ENCODE data around the gene PSEN1. TPM values are rescaled to one million over a fixed set of nuclear protein-coding genes. Genes with fewer than 3 reads are reported as not detected.

PSEN1 gene
- total and polyA plus RNA-seq, 2 experiments from 2014 or later, result 14.6 to 35.7 TPM

DNA sequence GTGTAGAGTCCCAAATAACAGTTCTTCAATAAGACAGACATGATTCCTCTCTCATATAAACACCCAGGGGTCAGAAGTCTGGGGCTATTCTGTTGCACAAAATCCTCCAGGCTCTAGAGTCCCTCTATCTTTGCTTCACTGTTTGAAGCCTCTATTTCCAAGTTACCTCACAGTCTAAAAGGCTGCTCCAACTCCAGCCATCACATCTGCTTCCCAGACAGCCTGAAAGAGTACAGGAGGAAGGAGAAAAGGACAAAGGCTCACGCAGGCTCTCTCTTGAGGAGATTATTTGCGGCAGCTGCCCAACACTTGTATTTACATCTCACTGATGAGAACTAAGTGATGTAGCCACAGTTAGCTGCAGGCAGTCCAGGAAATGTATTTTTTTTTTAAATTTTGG, 107.4 kb downstream of the PSEN1 start:
- no peak for DNase-seq (ENCODE audit: low spot score)
- H3K4me1 Mint-ChIP-seq, result peaks cover 19% of the 10 kb centered on the region
- peaks cover 28% of the 10 kb centered on the region for H3K27me3 ChIP-seq (ENCODE audit: insufficient read depth)
- H3K36me3 ChIP-seq (ENCODE audit: insufficient read depth), result no peaks in the 10 kb centered on the region
- H3K27me3 Mint-ChIP-seq (ENCODE audit: insufficient read depth, low read depth, poor library complexity), result peaks cover 16% of the 10 kb centered on the region
- H3K27ac ChIP-seq (ENCODE audit: low read depth), result no peak overlapping the region
- H3K4me3 ChIP-seq, result no peak overlapping the region
- TF ChIP-seq EZH2 (IDR thresholded peaks at IDR 0.05; ENCODE audit: low read depth, unreplicated experiment) (no peak), CREB1 (CRISPR knock-in tag; IDR thresholded peaks at IDR 0.05; ENCODE audit: low read depth) (no peak), NANOG (IDR thresholded peaks at IDR 0.05; ENCODE audit: borderline replicate concordance) (no peak), EZH2phosphoT487 (IDR thresholded peaks at IDR 0.05; ENCODE audit: unreplicated experiment) (no peak), JUNB (IDR thresholded peaks at IDR 0.05; ENCODE audit: unreplicated experiment) (no peak), ZNF331 (CRISPR knock-in tag; IDR thresholded peaks at IDR 0.05; ENCODE audit: low read depth) (no peak), ZNF114 (CRISPR knock-in tag; IDR thresholded peaks at IDR 0.05) (no peak), STAT1 (IDR thresholded peaks at IDR 0.05; ENCODE audit: unreplicated experiment) (no peak), POLR2AphosphoS5 (IDR thresholded peaks at IDR 0.05; ENCODE audit: low read depth) (no peak)
- TF ChIP-seq, protein P1, sequence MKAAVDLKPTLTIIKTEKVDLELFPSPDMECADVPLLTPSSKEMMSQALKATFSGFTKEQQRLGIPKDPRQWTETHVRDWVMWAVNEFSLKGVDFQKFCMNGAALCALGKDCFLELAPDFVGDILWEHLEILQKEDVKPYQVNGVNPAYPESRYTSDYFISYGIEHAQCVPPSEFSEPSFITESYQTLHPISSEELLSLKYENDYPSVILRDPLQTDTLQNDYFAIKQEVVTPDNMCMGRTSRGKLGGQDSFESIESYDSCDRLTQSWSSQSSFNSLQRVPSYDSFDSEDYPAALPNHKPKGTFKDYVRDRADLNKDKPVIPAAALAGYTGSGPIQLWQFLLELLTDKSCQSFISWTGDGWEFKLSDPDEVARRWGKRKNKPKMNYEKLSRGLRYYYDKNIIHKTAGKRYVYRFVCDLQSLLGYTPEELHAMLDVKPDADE (IDR thresholded peaks at IDR 0.05), result no peak
- TF ChIP-seq, protein P2, sequence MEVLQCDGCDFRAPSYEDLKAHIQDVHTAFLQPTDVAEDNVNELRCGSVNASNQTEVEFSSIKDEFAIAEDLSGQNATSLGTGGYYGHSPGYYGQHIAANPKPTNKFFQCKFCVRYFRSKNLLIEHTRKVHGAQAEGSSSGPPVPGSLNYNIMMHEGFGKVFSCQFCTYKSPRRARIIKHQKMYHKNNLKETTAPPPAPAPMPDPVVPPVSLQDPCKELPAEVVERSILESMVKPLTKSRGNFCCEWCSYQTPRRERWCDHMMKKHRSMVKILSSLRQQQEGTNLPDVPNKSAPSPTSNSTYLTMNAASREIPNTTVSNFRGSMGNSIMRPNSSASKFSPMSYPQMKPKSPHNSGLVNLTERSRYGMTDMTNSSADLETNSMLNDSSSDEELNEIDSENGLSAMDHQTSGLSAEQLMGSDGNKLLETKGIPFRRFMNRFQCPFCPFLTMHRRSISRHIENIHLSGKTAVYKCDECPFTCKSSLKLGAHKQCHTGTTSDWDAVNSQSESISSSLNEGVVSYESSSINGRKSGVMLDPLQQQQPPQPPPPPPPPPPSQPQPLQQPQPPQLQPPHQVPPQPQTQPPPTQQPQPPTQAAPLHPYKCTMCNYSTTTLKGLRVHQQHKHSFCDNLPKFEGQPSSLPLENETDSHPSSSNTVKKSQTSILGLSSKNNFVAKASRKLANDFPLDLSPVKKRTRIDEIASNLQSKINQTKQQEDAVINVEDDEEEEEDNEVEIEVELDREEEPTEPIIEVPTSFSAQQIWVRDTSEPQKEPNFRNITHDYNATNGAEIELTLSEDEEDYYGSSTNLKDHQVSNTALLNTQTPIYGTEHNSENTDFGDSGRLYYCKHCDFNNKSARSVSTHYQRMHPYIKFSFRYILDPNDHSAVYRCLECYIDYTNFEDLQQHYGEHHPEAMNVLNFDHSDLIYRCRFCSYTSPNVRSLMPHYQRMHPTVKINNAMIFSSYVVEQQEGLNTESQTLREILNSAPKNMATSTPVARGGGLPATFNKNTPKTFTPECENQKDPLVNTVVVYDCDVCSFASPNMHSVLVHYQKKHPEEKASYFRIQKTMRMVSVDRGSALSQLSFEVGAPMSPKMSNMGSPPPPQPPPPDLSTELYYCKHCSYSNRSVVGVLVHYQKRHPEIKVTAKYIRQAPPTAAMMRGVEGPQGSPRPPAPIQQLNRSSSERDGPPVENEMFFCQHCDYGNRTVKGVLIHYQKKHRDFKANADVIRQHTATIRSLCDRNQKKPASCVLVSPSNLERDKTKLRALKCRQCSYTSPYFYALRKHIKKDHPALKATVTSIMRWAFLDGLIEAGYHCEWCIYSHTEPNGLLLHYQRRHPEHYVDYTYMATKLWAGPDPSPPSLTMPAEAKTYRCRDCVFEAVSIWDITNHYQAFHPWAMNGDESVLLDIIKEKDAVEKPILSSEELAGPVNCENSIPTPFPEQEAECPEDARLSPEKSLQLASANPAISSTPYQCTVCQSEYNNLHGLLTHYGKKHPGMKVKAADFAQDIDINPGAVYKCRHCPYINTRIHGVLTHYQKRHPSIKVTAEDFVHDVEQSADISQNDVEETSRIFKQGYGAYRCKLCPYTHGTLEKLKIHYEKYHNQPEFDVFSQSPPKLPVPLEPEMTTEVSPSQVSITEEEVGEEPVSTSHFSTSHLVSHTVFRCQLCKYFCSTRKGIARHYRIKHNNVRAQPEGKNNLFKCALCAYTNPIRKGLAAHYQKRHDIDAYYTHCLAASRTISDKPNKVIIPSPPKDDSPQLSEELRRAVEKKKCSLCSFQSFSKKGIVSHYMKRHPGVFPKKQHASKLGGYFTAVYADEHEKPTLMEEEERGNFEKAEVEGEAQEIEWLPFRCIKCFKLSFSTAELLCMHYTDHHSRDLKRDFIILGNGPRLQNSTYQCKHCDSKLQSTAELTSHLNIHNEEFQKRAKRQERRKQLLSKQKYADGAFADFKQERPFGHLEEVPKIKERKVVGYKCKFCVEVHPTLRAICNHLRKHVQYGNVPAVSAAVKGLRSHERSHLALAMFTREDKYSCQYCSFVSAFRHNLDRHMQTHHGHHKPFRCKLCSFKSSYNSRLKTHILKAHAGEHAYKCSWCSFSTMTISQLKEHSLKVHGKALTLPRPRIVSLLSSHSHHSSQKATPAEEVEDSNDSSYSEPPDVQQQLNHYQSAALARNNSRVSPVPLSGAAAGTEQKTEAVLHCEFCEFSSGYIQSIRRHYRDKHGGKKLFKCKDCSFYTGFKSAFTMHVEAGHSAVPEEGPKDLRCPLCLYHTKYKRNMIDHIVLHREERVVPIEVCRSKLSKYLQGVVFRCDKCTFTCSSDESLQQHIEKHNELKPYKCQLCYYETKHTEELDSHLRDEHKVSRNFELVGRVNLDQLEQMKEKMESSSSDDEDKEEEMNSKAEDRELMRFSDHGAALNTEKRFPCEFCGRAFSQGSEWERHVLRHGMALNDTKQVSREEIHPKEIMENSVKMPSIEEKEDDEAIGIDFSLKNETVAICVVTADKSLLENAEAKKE (CRISPR knock-in tag; IDR thresholded peaks at IDR 0.05), result no peak
- TF ChIP-seq, protein P3, sequence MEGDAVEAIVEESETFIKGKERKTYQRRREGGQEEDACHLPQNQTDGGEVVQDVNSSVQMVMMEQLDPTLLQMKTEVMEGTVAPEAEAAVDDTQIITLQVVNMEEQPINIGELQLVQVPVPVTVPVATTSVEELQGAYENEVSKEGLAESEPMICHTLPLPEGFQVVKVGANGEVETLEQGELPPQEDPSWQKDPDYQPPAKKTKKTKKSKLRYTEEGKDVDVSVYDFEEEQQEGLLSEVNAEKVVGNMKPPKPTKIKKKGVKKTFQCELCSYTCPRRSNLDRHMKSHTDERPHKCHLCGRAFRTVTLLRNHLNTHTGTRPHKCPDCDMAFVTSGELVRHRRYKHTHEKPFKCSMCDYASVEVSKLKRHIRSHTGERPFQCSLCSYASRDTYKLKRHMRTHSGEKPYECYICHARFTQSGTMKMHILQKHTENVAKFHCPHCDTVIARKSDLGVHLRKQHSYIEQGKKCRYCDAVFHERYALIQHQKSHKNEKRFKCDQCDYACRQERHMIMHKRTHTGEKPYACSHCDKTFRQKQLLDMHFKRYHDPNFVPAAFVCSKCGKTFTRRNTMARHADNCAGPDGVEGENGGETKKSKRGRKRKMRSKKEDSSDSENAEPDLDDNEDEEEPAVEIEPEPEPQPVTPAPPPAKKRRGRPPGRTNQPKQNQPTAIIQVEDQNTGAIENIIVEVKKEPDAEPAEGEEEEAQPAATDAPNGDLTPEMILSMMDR (conservative IDR thresholded peaks at IDR 0.05; ENCODE audit: low read depth in 2 of 2), result no peak
- TF ChIP-seq, protein P4, sequence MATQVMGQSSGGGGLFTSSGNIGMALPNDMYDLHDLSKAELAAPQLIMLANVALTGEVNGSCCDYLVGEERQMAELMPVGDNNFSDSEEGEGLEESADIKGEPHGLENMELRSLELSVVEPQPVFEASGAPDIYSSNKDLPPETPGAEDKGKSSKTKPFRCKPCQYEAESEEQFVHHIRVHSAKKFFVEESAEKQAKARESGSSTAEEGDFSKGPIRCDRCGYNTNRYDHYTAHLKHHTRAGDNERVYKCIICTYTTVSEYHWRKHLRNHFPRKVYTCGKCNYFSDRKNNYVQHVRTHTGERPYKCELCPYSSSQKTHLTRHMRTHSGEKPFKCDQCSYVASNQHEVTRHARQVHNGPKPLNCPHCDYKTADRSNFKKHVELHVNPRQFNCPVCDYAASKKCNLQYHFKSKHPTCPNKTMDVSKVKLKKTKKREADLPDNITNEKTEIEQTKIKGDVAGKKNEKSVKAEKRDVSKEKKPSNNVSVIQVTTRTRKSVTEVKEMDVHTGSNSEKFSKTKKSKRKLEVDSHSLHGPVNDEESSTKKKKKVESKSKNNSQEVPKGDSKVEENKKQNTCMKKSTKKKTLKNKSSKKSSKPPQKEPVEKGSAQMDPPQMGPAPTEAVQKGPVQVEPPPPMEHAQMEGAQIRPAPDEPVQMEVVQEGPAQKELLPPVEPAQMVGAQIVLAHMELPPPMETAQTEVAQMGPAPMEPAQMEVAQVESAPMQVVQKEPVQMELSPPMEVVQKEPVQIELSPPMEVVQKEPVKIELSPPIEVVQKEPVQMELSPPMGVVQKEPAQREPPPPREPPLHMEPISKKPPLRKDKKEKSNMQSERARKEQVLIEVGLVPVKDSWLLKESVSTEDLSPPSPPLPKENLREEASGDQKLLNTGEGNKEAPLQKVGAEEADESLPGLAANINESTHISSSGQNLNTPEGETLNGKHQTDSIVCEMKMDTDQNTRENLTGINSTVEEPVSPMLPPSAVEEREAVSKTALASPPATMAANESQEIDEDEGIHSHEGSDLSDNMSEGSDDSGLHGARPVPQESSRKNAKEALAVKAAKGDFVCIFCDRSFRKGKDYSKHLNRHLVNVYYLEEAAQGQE (IDR thresholded peaks at IDR 0.05; ENCODE audit: unreplicated experiment), result no peak
- peaks cover 3% of the 10 kb centered on the region; the same call in 1 of the 2 replicates for H4K20me1 ChIP-seq (replicated peaks; ENCODE audit: insufficient read depth)
- H3K9me2 ChIP-seq (ENCODE audit: insufficient read depth), result no peaks in the 10 kb centered on the region
- peaks cover 15% of the 10 kb centered on the region for H3K36me3 Mint-ChIP-seq (ENCODE audit: low read depth)
- H3K4me2 ChIP-seq, result no peak overlapping the region
- no peak overlapping the region for H2AFZ ChIP-seq
- no peak for ATAC-seq
- H3K79me2 ChIP-seq (replicated peaks; ENCODE audit: insufficient read depth), result 0 out of 2 replicates have a peak, but pooled peaks cover 3% of the 10 kb centered on the region
- H3K9me3 Mint-ChIP-seq, result no peaks in the 10 kb centered on the region; the same call in 2 of the 3 replicates
- H3K4me1 ChIP-seq (ENCODE audit: insufficient read depth), result peaks cover 25% of the 10 kb centered on the region
- H3K27ac Mint-ChIP-seq, result no peak overlapping the region
- H3K4me3 Mint-ChIP-seq, result no peak overlapping the region
- H3F3A ChIP-seq (replicated peaks; ENCODE audit: low read depth), result peaks cover 2% of the 10 kb centered on the region; the same call in 1 of the 2 replicates
